SK-N-SH (cell line): ENCODE measurements around the gene PMM2. TPM values are rescaled to one million over a fixed set of nuclear protein-coding genes. Genes with fewer than 3 reads are reported as not detected.

ENCODE experiments used
- CTCF ChIA-PET: fragments of 300-600, 350-600 bp; formaldehyde crosslinking; extraction: SDS; loops from one replicate; lab custom pipeline; 2021; lab: Yijun Ruan, JAX
- POLR2A ChIA-PET: fragments of 350-600 bp; sonication (Branson Sonifier 250); formaldehyde crosslinking; extraction: SDS; loops from one replicate; lab custom pipeline; 2020; ENCODE audit warnings: antibody characterized with exemption, inconsistent platforms; lab: Yijun Ruan, JAX
- DNase-seq: peaks from one replicate; pipeline ENCODE4 v3.0.0; 2012
- H2AFZ ChIP-seq: fragments of 200-600 bp; sonication (generic); 2 replicates; pipeline ENCODE4 v1.8.1; 2016; ENCODE audit warnings: antibody characterized with exemption, mild to moderate bottlenecking, low read depth
- H3F3A ChIP-seq: fragments of 200-600 bp; sonication (generic); replicated peaks from 2 replicates; pipeline ENCODE3; 2016; ENCODE audit warnings: antibody characterized with exemption, mild to moderate bottlenecking; ENCODE audit not compliant: insufficient read depth
- H3K27ac ChIP-seq, 2 experiments: fragments of 200-500 bp in 1 of 2; fragments of 200-600 bp in 1 of 2; sonication (Bioruptor generic) in 1 of 2; sonication (generic), shearing (Covaris generic) in 1 of 2; 2 replicates each; pipeline versions ENCODE4 v1.5.1 to v1.6.1; 2014 to 2016; ENCODE audit warnings: low read depth in 2 of 2, inconsistent platforms in 1 of 2, low read length in 1 of 2, mild to moderate bottlenecking in 1 of 2, mixed read lengths in 1 of 2
- H3K27me3 ChIP-seq: fragments of 200-600 bp; sonication (generic), shearing (Covaris generic); 2 replicates; pipeline ENCODE4 v1.6.1; 2016; ENCODE audit warnings: mixed run types; ENCODE audit not compliant: insufficient read depth
- H3K36me3 ChIP-seq, 2 experiments: fragments of 200-500 bp in 1 of 2; fragments of 200-600 bp in 1 of 2; sonication (Bioruptor generic) in 1 of 2; sonication (generic) in 1 of 2; replicated peaks in 1 of 2; 2 replicates each; pipeline versions ENCODE3 to v1.5.1; 2014 to 2016; ENCODE audit warnings: low read length in 1 of 2, mild to moderate bottlenecking in 1 of 2; ENCODE audit not compliant: insufficient read depth in 2 of 2, control insufficient read depth in 1 of 2
- H3K4me1 ChIP-seq, 2 experiments: fragments of 200-500 bp in 1 of 2; fragments of 200-600 bp in 1 of 2; sonication (Bioruptor generic) in 1 of 2; sonication (generic), shearing (Covaris generic) in 1 of 2; 2 replicates each; pipeline versions ENCODE4 v1.5.1 to v1.6.1; 2014 to 2016; ENCODE audit warnings: low read depth in 1 of 2, low read length in 1 of 2, mixed run types in 1 of 2; ENCODE audit not compliant: insufficient read depth in 2 of 2, control insufficient read depth in 1 of 2
- H3K4me2 ChIP-seq: fragments of 200-600 bp; sonication (generic), shearing (Covaris generic); 2 replicates; pipeline ENCODE4 v1.6.1; 2017; ENCODE audit warnings: mixed run types
- H3K4me3 ChIP-seq, 2 experiments: fragments of 200-500 bp in 1 of 2; fragments of 200-600 bp in 1 of 2; sonication (Bioruptor generic) in 1 of 2; sonication (generic), shearing (Covaris generic) in 1 of 2; 2 replicates each; pipeline versions ENCODE4 v1.5.1 to v1.8.1; 2014 to 2016; ENCODE audit warnings: low read depth in 2 of 2, inconsistent platforms in 1 of 2, low read length in 1 of 2, mild to moderate bottlenecking in 1 of 2, mixed read lengths in 1 of 2, moderate library complexity in 1 of 2
- H3K79me2 ChIP-seq: fragments of 200-600 bp; sonication (generic); 2 replicates; pipeline ENCODE4 v1.8.1; 2017; ENCODE audit warnings: mild to moderate bottlenecking; ENCODE audit not compliant: insufficient read depth
- H3K9ac ChIP-seq: fragments of 200-600 bp; sonication (generic); 2 replicates; pipeline ENCODE4 v1.6.1; 2017; ENCODE audit warnings: mixed run types
- H3K9me2 ChIP-seq: fragments of 200-600 bp; sonication (generic); 2 replicates; pipeline ENCODE4 v1.6.1; 2017; ENCODE audit warnings: mixed run types
- H3K9me3 ChIP-seq: fragments of 200-600 bp; sonication (generic); 2 replicates; pipeline ENCODE4 v1.6.1; 2017; ENCODE audit warnings: mixed run types, mild to moderate bottlenecking, moderate library complexity
- H4K20me1 ChIP-seq: fragments of 200-600 bp; sonication (generic); 2 replicates; pipeline ENCODE4 v1.6.1; 2017; ENCODE audit warnings: mild to moderate bottlenecking, mixed run types; ENCODE audit not compliant: insufficient read depth
- FOXJ3 ChIP-seq: sonication (generic); formaldehyde crosslinking; IDR thresholded peaks from 2 replicates; pipeline ENCODE4 v1.5.1; 2020; ENCODE audit warnings: mild to moderate bottlenecking, missing genetic modification reagents
- GABPA ChIP-seq: IDR thresholded peaks from 2 replicates; pipeline ENCODE4 v1.4.0; 2012; ENCODE audit warnings: low read depth, mild to moderate bottlenecking
- MEF2A ChIP-seq: IDR thresholded peaks from 2 replicates; pipeline ENCODE4 v1.4.0; 2012; ENCODE audit warnings: low read depth, borderline replicate concordance
- RAD21 ChIP-seq: IDR thresholded peaks from 2 replicates; pipeline ENCODE4 v1.6.1; 2012; ENCODE audit warnings: mild to moderate bottlenecking, low read length
- RCOR1 ChIP-seq: fragments of 150-350 bp; IDR thresholded peaks from 2 replicates; pipeline ENCODE4 v1.6.1; 2017; ENCODE audit warnings: antibody characterized with exemption, low read length
- RFX5 ChIP-seq: IDR thresholded peaks from 2 replicates; pipeline ENCODE4 v1.6.1; 2012; ENCODE audit warnings: mild to moderate bottlenecking, improper control_type of control experiment, low read length
- RXRA ChIP-seq: IDR thresholded peaks from 2 replicates; pipeline ENCODE4 v1.4.0; 2012; ENCODE audit warnings: low read depth, mild to moderate bottlenecking, borderline replicate concordance
- SMC3 ChIP-seq: IDR thresholded peaks from 2 replicates; pipeline ENCODE4 v1.6.1; 2012; ENCODE audit warnings: low read depth, low read length, improper control_type of control experiment
- TCF12 ChIP-seq: IDR thresholded peaks from 2 replicates; pipeline ENCODE4 v1.4.0; 2012
- WGBS: methylation state at CpG from one replicate; pipeline ENCODE4 v1.1.6; 2017; ENCODE audit warnings: low lambda C conversion rate; 5-methylcytosine and 5-hydroxymethylcytosine counted together
- polyA plus RNA-seq, 3 experiments: library from polyadenylated mRNA; depleted of rRNA; stranded (reverse); fragments of >200 nt; gene quantifications; 2 replicates each; pipeline ENCODE4 v1.2.3, GENCODE V29; 2012
- TF ChIP-seq, protein P1 (sequence below): fragments of 200-600 bp; sonication (generic); IDR thresholded peaks from 2 replicates; pipeline ENCODE4 v1.6.1; 2017; ENCODE audit warnings: antibody characterized with exemption, mild to moderate bottlenecking, moderate library complexity
- TF ChIP-seq, protein P2 (sequence below): IDR thresholded peaks from 2 replicates; pipeline ENCODE4; 2012
- TF ChIP-seq, protein P3 (sequence below): fragments of 150-350 bp; IDR thresholded peaks from 2 replicates; pipeline ENCODE4 v1.6.1; 2017; ENCODE audit warnings: antibody characterized with exemption, low read length, low read depth, borderline replicate concordance
- TF ChIP-seq, protein P4 (sequence below): IDR thresholded peaks from 2 replicates; pipeline ENCODE4 v1.4.0; 2012; ENCODE audit warnings: low read depth

PMM2 gene
- polyA plus RNA-seq, 1 of the 3 experiments (the other 2 are of a cell fraction) = 24.3 TPM

DNA sequence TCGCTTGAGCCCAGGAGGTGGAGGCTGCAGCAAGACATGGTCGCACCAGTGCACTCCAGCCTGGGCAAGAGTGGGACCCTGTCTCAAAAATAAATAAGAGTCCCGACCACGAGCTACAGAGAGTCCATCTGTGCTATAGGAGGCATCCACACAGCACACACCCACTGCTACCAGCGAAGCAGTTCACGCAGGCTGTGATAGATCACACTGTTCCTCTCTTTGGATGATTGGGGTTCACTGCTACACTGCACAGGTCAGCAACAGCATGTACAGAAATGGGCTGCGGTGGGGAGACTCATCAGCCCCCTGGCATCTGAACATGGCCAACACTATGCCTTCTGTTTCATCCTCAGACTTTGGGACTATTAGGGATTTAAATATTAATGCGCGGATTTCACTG lies 33.8 kb downstream of the PMM2 start:
- no peak overlapping the region for H3K4me2 ChIP-seq
- H3K4me1 ChIP-seq = peaks cover 0 to 10% of the 10 kb centered on the region in 2 experiments; a peak in 3 of 4 replicates
- H3F3A ChIP-seq = peaks cover 7% of the 10 kb centered on the region
- H3K9ac ChIP-seq = no peak overlapping the region
- POLR2A ChIA-PET = no interaction called here
- no peaks in the 10 kb centered on the region for H3K27me3 ChIP-seq
- DNase-seq = no peak
- H3K36me3 ChIP-seq = peaks cover 37 to 47% of the 10 kb centered on the region in 2 experiments
- no peaks in the 10 kb centered on the region for H3K9me3 ChIP-seq
- TF ChIP-seq, protein P1, sequence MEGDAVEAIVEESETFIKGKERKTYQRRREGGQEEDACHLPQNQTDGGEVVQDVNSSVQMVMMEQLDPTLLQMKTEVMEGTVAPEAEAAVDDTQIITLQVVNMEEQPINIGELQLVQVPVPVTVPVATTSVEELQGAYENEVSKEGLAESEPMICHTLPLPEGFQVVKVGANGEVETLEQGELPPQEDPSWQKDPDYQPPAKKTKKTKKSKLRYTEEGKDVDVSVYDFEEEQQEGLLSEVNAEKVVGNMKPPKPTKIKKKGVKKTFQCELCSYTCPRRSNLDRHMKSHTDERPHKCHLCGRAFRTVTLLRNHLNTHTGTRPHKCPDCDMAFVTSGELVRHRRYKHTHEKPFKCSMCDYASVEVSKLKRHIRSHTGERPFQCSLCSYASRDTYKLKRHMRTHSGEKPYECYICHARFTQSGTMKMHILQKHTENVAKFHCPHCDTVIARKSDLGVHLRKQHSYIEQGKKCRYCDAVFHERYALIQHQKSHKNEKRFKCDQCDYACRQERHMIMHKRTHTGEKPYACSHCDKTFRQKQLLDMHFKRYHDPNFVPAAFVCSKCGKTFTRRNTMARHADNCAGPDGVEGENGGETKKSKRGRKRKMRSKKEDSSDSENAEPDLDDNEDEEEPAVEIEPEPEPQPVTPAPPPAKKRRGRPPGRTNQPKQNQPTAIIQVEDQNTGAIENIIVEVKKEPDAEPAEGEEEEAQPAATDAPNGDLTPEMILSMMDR = no peak
- no peak for TF ChIP-seq SMC3
- TF ChIP-seq, all 33 proteins: peak for 0
- no peak overlapping the region for H2AFZ ChIP-seq
- CTCF ChIA-PET = interaction anchor here (0.8 to 1.3 kb wide), 3 partner anchors 32 to 48 kb away, joined by 3 to 5 read pairs (median 3); no protein-coding TSS in a partner anchor
- WGBS = 100% methylated on average over 4 of the region's 9 CpGs
- H3K79me2 ChIP-seq = peaks cover 55% of the 10 kb centered on the region
- no peaks in the 10 kb centered on the region for H3K9me2 ChIP-seq
- no peak overlapping the region; a peak in 1 of 4 replicates for H3K27ac ChIP-seq
- H3K4me3 ChIP-seq = no peak overlapping the region
- peaks cover 33% of the 10 kb centered on the region; the same call in 1 of the 2 replicates for H4K20me1 ChIP-seq

DNA sequence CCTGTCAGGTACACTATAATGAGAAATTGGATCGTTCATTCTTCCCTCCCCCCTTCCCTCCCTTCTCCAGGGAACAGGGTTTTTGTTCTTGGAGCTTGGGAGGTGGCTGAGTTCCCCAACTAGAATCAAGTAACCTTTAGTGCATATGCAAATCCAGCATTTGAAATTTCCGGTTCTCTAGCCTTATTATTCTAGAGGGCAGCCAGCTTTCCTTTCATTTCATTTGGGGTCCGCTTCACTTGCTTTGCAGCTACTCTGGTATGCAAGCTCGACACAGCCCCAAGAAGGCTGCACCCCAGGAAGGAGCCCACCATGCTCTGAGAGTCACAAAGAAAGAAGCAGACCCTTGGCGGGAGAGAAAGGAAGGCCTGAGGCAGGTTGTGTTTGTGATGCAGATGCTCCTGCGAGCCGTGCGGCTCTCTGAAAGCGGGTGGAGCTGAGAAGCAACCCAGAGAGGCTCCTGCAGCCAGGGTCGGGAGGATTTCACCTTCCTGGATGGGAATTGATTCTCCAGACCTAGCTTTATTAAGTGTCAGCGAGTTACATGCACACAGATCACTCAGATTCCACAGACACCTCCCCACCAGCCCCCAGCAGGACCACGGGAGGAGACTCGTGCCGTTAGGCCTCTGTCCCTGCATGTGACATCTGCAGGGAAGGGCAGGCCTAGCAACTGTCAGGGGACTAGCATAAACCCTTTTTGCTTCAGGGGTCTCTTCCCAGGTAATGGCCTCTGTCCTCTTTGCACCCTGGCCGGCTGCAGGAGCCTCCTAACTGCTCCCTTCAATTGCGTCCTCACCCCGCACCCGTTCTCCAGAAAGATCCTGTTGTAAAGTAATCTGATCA lies 34.5 kb downstream of the PMM2 start:
- Histone ChIP-seq H3K9ac (no peak overlapping the region), H3K79me2 (peaks cover 56% of the 10 kb centered on the region), H3K9me2 (no peaks in the 10 kb centered on the region), H3K9me3 (no peaks in the 10 kb centered on the region), H3K27ac (no peak overlapping the region; a peak in 1 of 4 replicates), H3K4me1 (peaks cover 0 to 5% of the 10 kb centered on the region in 2 experiments; a peak in 3 of 4 replicates), H4K20me1 (peaks cover 37% of the 10 kb centered on the region; the same call in 1 of the 2 replicates), H3K36me3 (peaks cover 37 to 42% of the 10 kb centered on the region in 2 experiments), H3K4me2 (no peak overlapping the region), H3F3A (peaks cover under 1% of the 10 kb centered on the region), H3K27me3 (no peaks in the 10 kb centered on the region), H2AFZ (no peak overlapping the region), H3K4me3 (no peak overlapping the region)
- CTCF ChIA-PET = interaction anchor here (0.8 to 1.3 kb wide), 2 partner anchors 40 to 48 kb away, joined by 3 to 5 read pairs; no protein-coding TSS in a partner anchor
- 94% methylated on average over 17 of the region's 18 CpGs for WGBS
- POLR2A ChIA-PET = no interaction called here
- no peak for DNase-seq
- no peak for TF ChIP-seq MEF2A
- TF ChIP-seq RCOR1 = no peak
- no peak for TF ChIP-seq FOXJ3 (CRISPR knock-in tag)
- TF ChIP-seq, protein P2, sequence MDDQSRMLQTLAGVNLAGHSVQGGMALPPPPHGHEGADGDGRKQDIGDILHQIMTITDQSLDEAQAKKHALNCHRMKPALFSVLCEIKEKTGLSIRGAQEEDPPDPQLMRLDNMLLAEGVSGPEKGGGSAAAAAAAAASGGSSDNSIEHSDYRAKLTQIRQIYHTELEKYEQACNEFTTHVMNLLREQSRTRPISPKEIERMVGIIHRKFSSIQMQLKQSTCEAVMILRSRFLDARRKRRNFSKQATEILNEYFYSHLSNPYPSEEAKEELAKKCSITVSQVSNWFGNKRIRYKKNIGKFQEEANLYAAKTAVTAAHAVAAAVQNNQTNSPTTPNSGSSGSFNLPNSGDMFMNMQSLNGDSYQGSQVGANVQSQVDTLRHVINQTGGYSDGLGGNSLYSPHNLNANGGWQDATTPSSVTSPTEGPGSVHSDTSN = no peak
- TF ChIP-seq, protein P3, sequence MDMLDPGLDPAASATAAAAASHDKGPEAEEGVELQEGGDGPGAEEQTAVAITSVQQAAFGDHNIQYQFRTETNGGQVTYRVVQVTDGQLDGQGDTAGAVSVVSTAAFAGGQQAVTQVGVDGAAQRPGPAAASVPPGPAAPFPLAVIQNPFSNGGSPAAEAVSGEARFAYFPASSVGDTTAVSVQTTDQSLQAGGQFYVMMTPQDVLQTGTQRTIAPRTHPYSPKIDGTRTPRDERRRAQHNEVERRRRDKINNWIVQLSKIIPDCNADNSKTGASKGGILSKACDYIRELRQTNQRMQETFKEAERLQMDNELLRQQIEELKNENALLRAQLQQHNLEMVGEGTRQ = no peak
- no peak for TF ChIP-seq RAD21
- no peak for TF ChIP-seq RXRA
- TF ChIP-seq TCF12 = no peak
- TF ChIP-seq, protein P4, sequence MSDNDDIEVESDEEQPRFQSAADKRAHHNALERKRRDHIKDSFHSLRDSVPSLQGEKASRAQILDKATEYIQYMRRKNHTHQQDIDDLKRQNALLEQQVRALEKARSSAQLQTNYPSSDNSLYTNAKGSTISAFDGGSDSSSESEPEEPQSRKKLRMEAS = no peak
- no peak for TF ChIP-seq GABPA
- TF ChIP-seq RFX5 = no peak
